Ovary (tissue), 9 donors: ENCODE measurements around the gene EGFLAM. TPM values are rescaled to one million over a fixed set of nuclear protein-coding genes. Genes with fewer than 3 reads are reported as not detected.

ENCODE experiments used
- DNase-seq, 5 donors: peaks; one replicate each; pipeline ENCODE4 v3.0.0-alpha.2; 2019 to 2020
- H3K27ac ChIP-seq, 2 donors: fragments of 200-600 bp; one replicate each; pipeline versions ENCODE4 v1.5.1 to v1.8.0; 2019 to 2022
- H3K27me3 ChIP-seq: fragments of 200-600 bp; one replicate; pipeline ENCODE4 v1.8.0; 2022
- H3K36me3 ChIP-seq: fragments of 200-600 bp; sonication (generic); one replicate; pipeline ENCODE4 v1.5.1; 2019
- H3K4me1 ChIP-seq: one replicate; pipeline ENCODE4 v1.8.1; 2013; ENCODE audit warnings: mild to moderate bottlenecking, moderate library complexity; ENCODE audit not compliant: insufficient read depth
- H3K4me3 ChIP-seq: fragments of 200-600 bp; sonication (generic); one replicate; pipeline ENCODE4 v1.5.1; 2017
- H3K9me3 ChIP-seq, 2 donors: fragments of 200-600 bp in 1 of 2; sonication (generic) in 1 of 2; one replicate each; pipeline versions ENCODE4 v1.5.1 to v1.8.1; 2013 to 2019; ENCODE audit warnings: mild to moderate bottlenecking in 1 of 2, moderate library complexity in 1 of 2
- EP300 ChIP-seq: sonication (generic); formaldehyde crosslinking; IDR thresholded peaks from one replicate; pipeline ENCODE4 v1.6.1; 2017; ENCODE audit warnings: antibody characterized with exemption
- POLR2A ChIP-seq: fragments of 450-650 bp; IDR thresholded peaks from one replicate; pipeline ENCODE4 v1.6.1; 2017; ENCODE audit warnings: antibody characterized with exemption, mild to moderate bottlenecking, moderate library complexity
- WGBS, 3 donors: extraction: QIAGEN DNeasy Blood & Tissue Kit in 1 of 3; methylation state at CpG; one replicate each; pipeline versions ENCODE4 v1.1.5 to v1.1.7; 2013 to 2017; 5-methylcytosine and 5-hydroxymethylcytosine counted together
- intact Hi-C, 4 donors: fragments of 100-400 bp; cut with DNase I; formaldehyde crosslinking; loops; one replicate each; pipeline versions ENCODE4 v1.11.0 to v1.15.1; 2022 to 2023
- polyA plus RNA-seq, 2 donors: library from polyadenylated mRNA; stranded (reverse); fragments of 200-250 nt in 1 of 2; fragments of 350-450 nt in 1 of 2; fragmentation: Illumina TruSeq in 1 of 2; extraction: RNeasy Lipid Tissue Mini Kit (QIAGEN cat#74804) in 1 of 2; gene quantifications; one replicate each; pipeline ENCODE4 v1.2.3, GENCODE V29; 2013 to 2014
- total RNA-seq, 7 donors: library from RNA; depleted of rRNA in 2 of 7; stranded (reverse); fragments of >200 nt in 2 of 7; fragmentation: NEBNext Ultra II Directional in 3 of 7; extraction: Animal tissue kit (Norgen Biotek cat#: 25700) in 3 of 7; gene quantifications; one replicate each; pipeline versions ENCODE4 v1.1.0 to v1.2.4, GENCODE V29; 2016 to 2023
- TF ChIP-seq, protein P1 (sequence below), 3 donors: fragments of 450-650 bp in 2 of 3; fragments of 200-600 bp in 1 of 3; IDR thresholded peaks; one replicate each; pipeline versions ENCODE4 v1.5.1 to v1.8.0; 2016 to 2022; ENCODE audit warnings: antibody characterized with exemption in 3 of 3, mild to moderate bottlenecking in 1 of 3
- donor health status: DM: no; HTN: no; CAD: no; lungs with moderate emphysema.
- donor health status: DM: no; HTN: no; CAD: no.
- donor health status: Bipolar disorder and iron deficiency.
- donor health status: DM: yes; HTN: yes; CAD: no.
- donor health status: DM: no; HTN: no; CAD: no.
- donor health status: DM: yes; HTN: yes; CAD: no.

The EGFLAM gene
- total and polyA plus RNA-seq, 9 donors, result 6.1 to 37.8 (median 17.1) TPM

DNA sequence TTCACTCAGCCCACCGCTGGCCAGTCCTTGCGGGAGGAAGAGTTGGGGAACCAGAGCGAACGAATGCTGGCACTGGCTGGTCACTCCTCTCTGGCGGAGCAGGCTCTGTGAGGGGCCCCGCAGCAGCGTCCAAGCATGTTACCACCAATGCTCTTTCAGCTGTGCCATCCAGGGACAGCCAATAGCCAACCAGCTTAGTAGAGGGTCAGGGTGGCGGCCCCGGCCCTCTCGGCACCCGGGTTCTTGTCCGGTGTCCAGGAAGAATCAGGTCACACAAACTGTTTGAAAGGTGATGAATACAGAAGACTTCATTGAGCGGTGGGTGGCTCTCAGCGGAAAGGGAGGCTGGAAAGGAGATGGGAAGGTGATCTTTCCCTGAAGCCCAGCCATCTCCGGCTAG is 135.3 kb downstream of the EGFLAM start:
- WGBS, 3 donors, result 97 to 98% (median 97%) methylated on average over 15 of the region's 15 CpGs
- Histone ChIP-seq H3K27me3 (no peaks in the 10 kb centered on the region), H3K9me3 (no peaks in the 10 kb centered on the region), H3K27ac (no peak overlapping the region), H3K4me3 (no peak overlapping the region), H3K36me3 (no peaks in the 10 kb centered on the region), H3K4me1 (no peaks in the 10 kb centered on the region)
- TF ChIP-seq, protein P1, sequence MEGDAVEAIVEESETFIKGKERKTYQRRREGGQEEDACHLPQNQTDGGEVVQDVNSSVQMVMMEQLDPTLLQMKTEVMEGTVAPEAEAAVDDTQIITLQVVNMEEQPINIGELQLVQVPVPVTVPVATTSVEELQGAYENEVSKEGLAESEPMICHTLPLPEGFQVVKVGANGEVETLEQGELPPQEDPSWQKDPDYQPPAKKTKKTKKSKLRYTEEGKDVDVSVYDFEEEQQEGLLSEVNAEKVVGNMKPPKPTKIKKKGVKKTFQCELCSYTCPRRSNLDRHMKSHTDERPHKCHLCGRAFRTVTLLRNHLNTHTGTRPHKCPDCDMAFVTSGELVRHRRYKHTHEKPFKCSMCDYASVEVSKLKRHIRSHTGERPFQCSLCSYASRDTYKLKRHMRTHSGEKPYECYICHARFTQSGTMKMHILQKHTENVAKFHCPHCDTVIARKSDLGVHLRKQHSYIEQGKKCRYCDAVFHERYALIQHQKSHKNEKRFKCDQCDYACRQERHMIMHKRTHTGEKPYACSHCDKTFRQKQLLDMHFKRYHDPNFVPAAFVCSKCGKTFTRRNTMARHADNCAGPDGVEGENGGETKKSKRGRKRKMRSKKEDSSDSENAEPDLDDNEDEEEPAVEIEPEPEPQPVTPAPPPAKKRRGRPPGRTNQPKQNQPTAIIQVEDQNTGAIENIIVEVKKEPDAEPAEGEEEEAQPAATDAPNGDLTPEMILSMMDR (IDR thresholded peaks at IDR 0.05), result no peak
- TF ChIP-seq POLR2A (no peak), EP300 (no peak)
- no peak for DNase-seq
- intact Hi-C loops, result no loop called here

DNA sequence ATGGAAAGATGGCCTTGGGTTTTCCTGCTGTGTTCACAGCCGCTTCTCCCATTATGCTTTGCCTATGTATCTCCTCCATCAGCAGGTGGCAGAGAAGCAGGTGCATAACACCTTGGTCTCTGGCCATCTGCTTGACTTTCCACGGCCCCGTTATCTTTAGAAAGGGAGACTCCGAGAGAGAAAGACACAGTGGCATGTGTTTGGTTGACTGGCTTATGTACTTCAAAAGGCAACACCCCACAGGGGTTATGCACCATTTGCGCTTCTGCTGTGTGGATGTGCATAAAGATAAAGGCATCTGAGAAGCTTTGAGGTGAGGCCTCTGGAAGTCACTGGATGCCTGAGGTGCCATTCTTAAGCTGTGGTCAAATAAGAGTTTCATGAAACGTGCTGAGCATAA is 138.4 kb downstream of the EGFLAM start:
- no peak for DNase-seq
- TF ChIP-seq POLR2A (no peak), EP300 (no peak)
- TF ChIP-seq, protein P1 (IDR thresholded peaks at IDR 0.05), result no peak
- Histone ChIP-seq H3K27me3 (no peaks in the 10 kb centered on the region), H3K4me1 (peaks cover 3% of the 10 kb centered on the region), H3K9me3 (no peaks in the 10 kb centered on the region), H3K27ac (no peak overlapping the region), H3K4me3 (no peak overlapping the region), H3K36me3 (no peaks in the 10 kb centered on the region)
- intact Hi-C loops, result no loop called here
- whole genome bisulfite sequencing, 3 donors, result 86 to 90% (median 90%) methylated on average over 6 of the region's 6 CpGs

DNA sequence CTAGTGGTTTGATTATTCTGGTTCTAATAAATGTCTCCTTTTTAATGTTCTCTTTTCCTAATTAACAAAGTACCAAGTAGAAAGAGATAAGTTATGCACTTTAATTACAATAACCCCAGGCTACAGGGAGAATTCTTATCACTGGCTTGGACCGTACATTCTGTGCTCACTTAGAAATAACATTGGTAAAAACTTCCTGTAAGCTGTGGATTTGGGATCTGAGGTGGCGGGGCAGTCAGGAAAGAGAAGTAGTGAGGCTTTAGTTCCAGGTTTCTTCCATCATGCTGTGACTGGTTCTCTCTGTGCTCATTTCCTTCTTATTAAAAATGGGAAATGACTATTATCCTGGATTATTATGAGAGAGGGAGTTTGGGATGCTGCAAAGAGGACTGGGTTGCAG is 142.0 kb downstream of the EGFLAM start:
- H3K36me3 ChIP-seq, result no peaks in the 10 kb centered on the region
- H3K27me3 ChIP-seq, result no peaks in the 10 kb centered on the region
- H3K9me3 ChIP-seq, result no peaks in the 10 kb centered on the region
- WGBS, 3 donors, result 3 to 17% (median 12%) methylated on average over 2 of the region's 2 CpGs
- H3K27ac ChIP-seq, result no peak overlapping the region
- intact Hi-C loops, result no loop called here
- H3K4me1 ChIP-seq, result peaks cover 3% of the 10 kb centered on the region
- TF ChIP-seq EP300 (no peak), POLR2A (no peak)
- TF ChIP-seq, protein P1 (IDR thresholded peaks at IDR 0.05), result no peak
- peak in 4 of 5 donors; percentile 29 to 56 (median 38) for DNase-seq
- H3K4me3 ChIP-seq, result no peak overlapping the region

DNA sequence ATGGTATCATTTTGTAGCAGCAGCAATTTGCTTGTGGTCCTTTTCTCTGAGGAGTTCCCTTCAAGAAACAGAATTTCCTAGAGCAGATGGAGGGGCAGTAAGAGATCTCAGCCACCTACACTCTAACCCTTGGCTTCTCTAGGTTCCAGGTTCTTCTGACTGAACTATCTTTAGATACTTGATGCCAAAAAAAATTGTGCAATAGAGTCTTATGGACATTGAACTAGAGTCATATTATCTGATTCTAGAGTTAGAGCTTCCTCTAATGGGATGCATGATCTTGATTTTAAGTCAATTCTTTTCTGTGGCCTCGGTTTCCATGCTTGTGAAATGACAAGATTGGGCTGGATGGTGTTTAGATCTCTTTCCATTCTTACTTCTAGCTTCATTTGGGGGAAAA is 142.8 kb downstream of the EGFLAM start:
- WGBS, 3 donors, result 38 to 94% (median 48%) methylated on average over 1 of the region's 1 CpG
- Histone ChIP-seq H3K4me3 (no peak overlapping the region), H3K9me3 (no peaks in the 10 kb centered on the region), H3K36me3 (no peaks in the 10 kb centered on the region), H3K4me1 (peaks cover 3% of the 10 kb centered on the region), H3K27me3 (no peaks in the 10 kb centered on the region), H3K27ac (no peak overlapping the region)
- TF ChIP-seq POLR2A (no peak), EP300 (no peak)
- TF ChIP-seq, protein P1 (IDR thresholded peaks at IDR 0.05), result no peak
- no peak for DNase-seq
- intact Hi-C loops, result no loop called here

DNA sequence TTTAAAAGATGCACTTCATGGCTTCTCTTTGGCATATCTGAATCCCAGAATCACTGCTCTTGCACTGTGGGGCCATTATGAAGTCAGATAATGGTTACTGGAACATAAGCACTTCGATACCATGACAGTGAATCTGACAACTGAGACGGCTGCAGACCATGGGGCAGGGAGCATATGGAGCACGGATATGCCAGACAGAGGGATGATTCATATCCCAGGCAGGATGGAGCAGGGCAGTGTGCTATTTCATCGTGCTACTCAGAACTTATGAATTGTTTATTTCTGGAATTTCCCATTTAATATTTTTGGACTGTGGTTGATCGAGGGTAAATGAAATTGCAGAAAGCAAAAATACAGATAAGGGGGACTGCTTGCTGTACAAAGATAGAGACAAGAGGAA is 145.0 kb downstream of the EGFLAM start:
- TF ChIP-seq POLR2A, result no peak
- Histone ChIP-seq H3K4me3 (no peak overlapping the region), H3K27me3 (no peaks in the 10 kb centered on the region), H3K4me1 (peaks cover 3% of the 10 kb centered on the region), H3K27ac (no peak overlapping the region), H3K9me3 (no peaks in the 10 kb centered on the region), H3K36me3 (no peaks in the 10 kb centered on the region)
- DNase-seq, result no peak
- WGBS, 3 donors, result 55 to 60% (median 60%) methylated on average over 5 of the region's 5 CpGs
- intact Hi-C loops, result no loop called here
